Uterus (tissue), 4 donors: Measurements from ENCODE around the gene NOS1AP. TPM values are rescaled to one million over a fixed set of nuclear protein-coding genes. Genes with fewer than 3 reads are reported as not detected.

ENCODE experiments used
- DNase-seq, 2 donors: peaks; one replicate each; pipeline ENCODE4 v3.0.0-alpha.2; 2019 to 2020
- H3K27ac ChIP-seq, 2 donors: fragments of 200-600 bp; sonication (generic); 1 replicate in 1 of 2; 2 replicates in 1 of 2; pipeline ENCODE4 v1.5.1; 2016 to 2018
- H3K27me3 ChIP-seq, 2 donors: fragments of 200-600 bp; sonication (generic); one replicate each; pipeline ENCODE4 v1.5.1; 2018 to 2019; ENCODE audit warnings: control low read depth in 1 of 2
- H3K36me3 ChIP-seq, 2 donors: fragments of 200-600 bp; sonication (generic); one replicate each; pipeline ENCODE4 v1.5.1; 2019; ENCODE audit warnings: control low read depth in 1 of 2
- H3K4me1 ChIP-seq, 2 donors: fragments of 200-600 bp; sonication (generic); one replicate each; pipeline ENCODE4 v1.5.1; 2018 to 2019; ENCODE audit warnings: control low read depth in 1 of 2
- H3K4me3 ChIP-seq, 2 donors: fragments of 200-600 bp; sonication (generic); 1 replicate in 1 of 2; 2 replicates in 1 of 2; pipeline ENCODE4 v1.5.1; 2018 to 2019; ENCODE audit warnings: mild to moderate bottlenecking in 1 of 2
- H3K9me3 ChIP-seq, 2 donors: fragments of 200-600 bp; sonication (generic); one replicate each; pipeline ENCODE4 v1.5.1; 2019; ENCODE audit warnings: control low read depth in 1 of 2
- CTCF ChIP-seq, 4 experiments: fragments of 200-600 bp in 2 of 4; fragments of 450-650 bp in 2 of 4; sonication (generic) in 2 of 4; IDR thresholded peaks; one replicate each; pipeline ENCODE4 v1.5.1; 2016 to 2019; ENCODE audit warnings: antibody characterized with exemption in 4 of 4, mild to moderate bottlenecking in 2 of 4, moderate library complexity in 1 of 4
- POLR2A ChIP-seq, 2 donors: fragments of 450-650 bp; IDR thresholded peaks; one replicate each; pipeline ENCODE4 v1.6.1; 2016; ENCODE audit warnings: antibody characterized with exemption in 2 of 2, mild to moderate bottlenecking in 1 of 2, moderate library complexity in 1 of 2
- intact Hi-C: fragments of 100-400 bp; cut with DNase I; formaldehyde crosslinking; loops from one replicate; pipeline ENCODE4 v1.15.1; 2023; ENCODE audit warnings: low total_unique reads
- total RNA-seq, 4 donors: library from RNA; depleted of rRNA in 3 of 4; stranded (reverse); fragments of >200 nt in 3 of 4; gene quantifications; one replicate each; pipeline versions ENCODE4 v1.1.0 to v1.2.4, GENCODE V29; 2014 to 2023
- donor health status: DM: yes; HTN: yes; CAD: no.

NOS1AP gene
- total RNA-seq, 4 donors from 2014 or later: under 0.01 to 5.3 (median 1.9) TPM; not detected in 1

- Histone ChIP-seq H3K27ac (no peak overlapping the region), H3K4me3 (no peak overlapping the region)
- intact Hi-C loops: no loop called here
Observed at GRCh38 chr1:162387226-162388082, 318.0 kb downstream of the NOS1AP start.

GRCh38 chr1:162388083-162388594 lies 318.6 kb downstream of the NOS1AP start:
- TF ChIP-seq CTCF (IDR thresholded peaks at IDR 0.05): no peak
- no peak for TF ChIP-seq POLR2A (IDR thresholded peaks at IDR 0.05)
- H3K27ac ChIP-seq: no peak overlapping the region
- DNase-seq: no peak
- no peaks in the 10 kb centered on the region for H3K4me1 ChIP-seq
- intact Hi-C loops: no loop called here
- H3K9me3 ChIP-seq: no peaks in the 10 kb centered on the region
- H3K27me3 ChIP-seq: no peaks in the 10 kb centered on the region
- no peak overlapping the region for H3K4me3 ChIP-seq
- no peaks in the 10 kb centered on the region for H3K36me3 ChIP-seq

More at GRCh38 chr1:162387226-162388082, 318.0 kb downstream of the NOS1AP start:
- Histone ChIP-seq H3K27me3 (no peaks in the 10 kb centered on the region), H3K4me1 (no peaks in the 10 kb centered on the region), H3K9me3 (no peaks in the 10 kb centered on the region), H3K36me3 (no peaks in the 10 kb centered on the region)
- DNase-seq: no peak
- TF ChIP-seq POLR2A (IDR thresholded peaks at IDR 0.05) (no peak), CTCF (IDR thresholded peaks at IDR 0.05) (no peak)

DNA sequence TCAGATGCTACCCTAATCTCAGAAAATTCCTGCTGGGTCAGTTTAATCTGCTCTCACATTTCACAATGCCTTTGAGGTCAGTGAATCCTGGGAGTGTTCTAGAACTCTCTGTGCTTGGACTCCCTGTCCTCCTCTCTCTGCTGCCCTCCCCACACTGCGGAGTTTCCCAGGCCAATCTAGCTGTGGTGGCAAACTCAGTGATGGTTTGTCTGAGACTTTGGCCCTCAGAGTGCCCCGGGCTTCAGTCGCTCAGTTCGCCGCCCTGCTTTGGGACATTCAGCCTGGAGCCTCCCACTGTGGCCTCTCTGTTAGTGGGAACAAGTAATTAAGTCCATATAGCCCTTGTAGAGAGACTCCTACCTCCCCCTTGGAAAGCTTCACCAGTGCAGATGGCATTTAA lies 319.1 kb downstream of the NOS1AP start:
- H3K9me3 ChIP-seq: no peaks in the 10 kb centered on the region
- H3K4me1 ChIP-seq: no peaks in the 10 kb centered on the region
- H3K27ac ChIP-seq: no peak overlapping the region
- intact Hi-C loops: no loop called here
- no peak for DNase-seq
- no peaks in the 10 kb centered on the region for H3K36me3 ChIP-seq
- no peaks in the 10 kb centered on the region for H3K27me3 ChIP-seq
- TF ChIP-seq CTCF (IDR thresholded peaks at IDR 0.05) (no peak), POLR2A (IDR thresholded peaks at IDR 0.05) (no peak)
- H3K4me3 ChIP-seq: no peak overlapping the region

- Histone ChIP-seq H3K4me3 (no peak overlapping the region), H3K9me3 (no peaks in the 10 kb centered on the region), H3K36me3 (no peaks in the 10 kb centered on the region), H3K4me1 (no peaks in the 10 kb centered on the region), H3K27ac (no peak overlapping the region), H3K27me3 (no peaks in the 10 kb centered on the region)
- no peak for TF ChIP-seq POLR2A (IDR thresholded peaks at IDR 0.05)
- no peak for TF ChIP-seq CTCF (IDR thresholded peaks at IDR 0.05)
- intact Hi-C loops: no loop called here
- no peak for DNase-seq
Observed at GRCh38 chr1:162389021-162389818, 319.7 kb downstream of the NOS1AP start.
